Measurements from ENCODE around the gene TRPM3.

TRPM3 gene

DNA sequence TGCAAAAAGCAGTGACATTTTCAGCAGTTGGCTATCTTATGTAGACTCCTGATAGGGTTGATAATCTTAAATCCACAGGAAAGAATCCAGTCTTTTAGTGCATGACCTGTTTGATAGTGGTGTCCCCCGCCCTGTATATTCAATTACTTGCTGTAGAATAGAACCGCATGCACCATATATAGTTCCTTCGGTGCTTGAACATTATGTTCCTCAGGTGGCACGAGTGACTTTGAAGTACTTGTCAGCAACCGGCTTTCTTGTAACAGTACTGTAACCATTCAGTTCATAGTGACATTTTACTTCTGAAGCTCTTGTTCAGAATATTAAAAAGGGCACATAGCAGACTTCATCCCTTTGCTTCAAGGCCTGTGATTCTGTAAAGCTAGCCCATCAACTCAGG lies 543.8 kb downstream of the TRPM3 start:
- no peak overlapping the region for H3K4me3 ChIP-seq (ENCODE audit: low read depth, low read length)
- DNase-seq (ENCODE audit: low read depth), result no peak
- TF ChIP-seq, protein P1, sequence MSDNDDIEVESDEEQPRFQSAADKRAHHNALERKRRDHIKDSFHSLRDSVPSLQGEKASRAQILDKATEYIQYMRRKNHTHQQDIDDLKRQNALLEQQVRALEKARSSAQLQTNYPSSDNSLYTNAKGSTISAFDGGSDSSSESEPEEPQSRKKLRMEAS (IDR thresholded peaks at IDR 0.05; ENCODE audit: low read depth, low read length), result no peak
- TF ChIP-seq, protein P2, sequence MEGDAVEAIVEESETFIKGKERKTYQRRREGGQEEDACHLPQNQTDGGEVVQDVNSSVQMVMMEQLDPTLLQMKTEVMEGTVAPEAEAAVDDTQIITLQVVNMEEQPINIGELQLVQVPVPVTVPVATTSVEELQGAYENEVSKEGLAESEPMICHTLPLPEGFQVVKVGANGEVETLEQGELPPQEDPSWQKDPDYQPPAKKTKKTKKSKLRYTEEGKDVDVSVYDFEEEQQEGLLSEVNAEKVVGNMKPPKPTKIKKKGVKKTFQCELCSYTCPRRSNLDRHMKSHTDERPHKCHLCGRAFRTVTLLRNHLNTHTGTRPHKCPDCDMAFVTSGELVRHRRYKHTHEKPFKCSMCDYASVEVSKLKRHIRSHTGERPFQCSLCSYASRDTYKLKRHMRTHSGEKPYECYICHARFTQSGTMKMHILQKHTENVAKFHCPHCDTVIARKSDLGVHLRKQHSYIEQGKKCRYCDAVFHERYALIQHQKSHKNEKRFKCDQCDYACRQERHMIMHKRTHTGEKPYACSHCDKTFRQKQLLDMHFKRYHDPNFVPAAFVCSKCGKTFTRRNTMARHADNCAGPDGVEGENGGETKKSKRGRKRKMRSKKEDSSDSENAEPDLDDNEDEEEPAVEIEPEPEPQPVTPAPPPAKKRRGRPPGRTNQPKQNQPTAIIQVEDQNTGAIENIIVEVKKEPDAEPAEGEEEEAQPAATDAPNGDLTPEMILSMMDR (IDR thresholded peaks at IDR 0.05; ENCODE audit: low read depth, low read length), result no peak
- TF ChIP-seq POLR2A (IDR thresholded peaks at IDR 0.05; ENCODE audit: extremely low read depth, insufficient read length) (no peak), MYC (IDR thresholded peaks at IDR 0.05; ENCODE audit: low read depth, low read length) (no peak)

DNA sequence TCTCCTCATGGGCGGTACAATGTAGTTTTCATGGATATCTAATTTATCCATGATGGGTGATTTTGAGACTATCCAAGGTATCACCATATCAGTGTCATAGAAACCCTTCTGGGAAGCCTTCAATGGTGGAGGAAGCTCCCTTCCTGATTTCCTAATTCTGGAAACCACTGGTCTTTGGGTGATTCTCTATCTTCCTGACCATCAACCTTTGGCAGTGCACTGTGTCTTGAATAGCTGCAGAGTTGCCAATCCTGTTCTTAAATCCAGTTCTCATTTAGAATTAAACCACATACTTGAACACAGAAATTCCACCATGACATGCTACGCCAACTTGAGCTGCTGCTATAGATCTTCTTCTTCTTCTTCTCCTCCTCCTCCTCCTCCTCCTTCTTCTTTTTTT lies 545.3 kb downstream of the TRPM3 start:
- TF ChIP-seq, protein P2 (IDR thresholded peaks at IDR 0.05; ENCODE audit: low read depth, low read length), result no peak
- TF ChIP-seq, protein P1 (IDR thresholded peaks at IDR 0.05; ENCODE audit: low read depth, low read length), result no peak
- no peak for DNase-seq (ENCODE audit: low read depth)

DNA sequence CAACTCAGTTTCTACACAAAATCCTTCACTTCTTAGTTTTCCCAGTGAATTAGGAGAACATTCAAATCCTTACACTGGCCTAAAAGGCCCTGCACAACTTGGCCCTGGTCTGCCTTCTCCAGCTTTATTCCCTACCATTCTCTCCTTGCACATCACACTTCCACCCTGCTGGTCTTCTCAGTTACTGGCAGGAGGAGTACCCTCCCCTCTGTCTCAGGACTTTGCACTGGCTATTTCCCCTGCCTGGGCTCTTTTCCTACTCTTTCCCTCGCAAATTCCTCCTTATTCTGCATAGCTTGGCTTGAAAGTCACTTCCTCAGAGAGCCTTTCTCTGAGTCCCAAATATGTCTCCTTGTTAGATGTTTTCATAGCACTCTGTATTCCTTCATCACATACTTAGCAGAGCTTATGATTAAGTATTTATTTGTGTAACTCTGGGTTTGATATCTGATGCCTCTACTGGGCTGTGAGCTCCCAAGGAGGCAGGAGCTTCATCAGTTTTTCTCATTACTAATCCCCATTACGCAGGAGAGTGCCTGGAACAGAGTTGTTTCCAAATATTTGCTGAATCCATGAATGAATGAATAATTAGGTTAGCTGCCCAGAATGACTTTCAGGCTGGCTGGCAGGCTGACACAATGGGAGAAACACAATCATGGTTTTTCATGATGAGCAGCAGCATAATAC lies 547.1 kb downstream of the TRPM3 start:
- H3K4me3 ChIP-seq (ENCODE audit: low read depth, low read length), result no peak overlapping the region
- no peak for DNase-seq (ENCODE audit: low read depth)
- TF ChIP-seq POLR2A (IDR thresholded peaks at IDR 0.05; ENCODE audit: extremely low read depth, insufficient read length), result no peak
- TF ChIP-seq MYC (IDR thresholded peaks at IDR 0.05; ENCODE audit: low read depth, low read length), result no peak
- TF ChIP-seq, protein P2 (IDR thresholded peaks at IDR 0.05; ENCODE audit: low read depth, low read length), result no peak
- TF ChIP-seq, protein P1 (IDR thresholded peaks at IDR 0.05; ENCODE audit: low read depth, low read length), result no peak

More for the DNA sequence above, 545.3 kb downstream of the TRPM3 start:
- no peak overlapping the region for H3K4me3 ChIP-seq (ENCODE audit: low read depth, low read length)

DNA sequence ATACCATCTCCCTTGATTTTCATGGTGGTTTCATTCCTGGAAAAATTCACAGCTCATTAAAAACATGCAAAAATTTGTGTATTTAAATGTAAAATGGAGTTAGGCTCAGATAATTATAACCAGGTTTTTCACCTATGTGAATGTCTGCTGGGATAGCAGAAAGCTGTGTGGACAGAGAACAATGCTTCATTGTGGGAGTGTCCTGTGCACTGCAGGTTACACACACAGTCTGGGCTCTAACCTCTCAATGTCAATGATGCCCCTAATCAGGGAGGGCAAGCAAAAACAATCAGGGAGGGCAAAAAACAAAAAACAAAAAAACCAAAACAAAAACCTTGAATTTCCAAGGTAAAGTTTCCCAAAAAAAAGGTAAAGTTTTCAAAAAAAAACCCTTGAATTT lies 548.1 kb downstream of the TRPM3 start:
- TF ChIP-seq MYC (IDR thresholded peaks at IDR 0.05; ENCODE audit: low read depth, low read length), result no peak
- TF ChIP-seq POLR2A (IDR thresholded peaks at IDR 0.05; ENCODE audit: extremely low read depth, insufficient read length), result no peak
- TF ChIP-seq, protein P1 (IDR thresholded peaks at IDR 0.05; ENCODE audit: low read depth, low read length), result no peak
- TF ChIP-seq, protein P2 (IDR thresholded peaks at IDR 0.05; ENCODE audit: low read depth, low read length), result no peak
- DNase-seq (ENCODE audit: low read depth), result no peak
- H3K4me3 ChIP-seq (ENCODE audit: low read depth, low read length), result no peak overlapping the region

DNA sequence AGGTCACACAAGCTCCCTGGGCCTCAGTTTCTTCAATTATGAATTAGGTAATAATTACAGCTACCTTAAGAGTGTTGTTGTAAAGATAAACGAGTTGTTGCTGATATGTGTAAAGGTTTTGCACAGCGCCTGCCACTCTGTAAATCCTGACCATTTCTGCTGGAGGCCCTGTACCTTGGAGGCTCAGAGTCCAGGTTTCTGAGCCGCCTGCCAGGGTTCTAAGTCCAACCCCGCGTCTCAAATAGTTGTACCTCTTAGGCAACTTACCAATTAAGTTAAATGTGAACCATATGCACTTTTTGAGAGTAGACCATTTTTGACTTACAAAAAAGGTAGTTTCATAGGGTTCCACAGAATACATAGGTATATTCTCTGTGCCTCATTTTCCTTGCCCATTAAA lies 550.2 kb downstream of the TRPM3 start:
- H3K4me3 ChIP-seq (ENCODE audit: low read depth, low read length), result no peak overlapping the region
- TF ChIP-seq, protein P1 (IDR thresholded peaks at IDR 0.05; ENCODE audit: low read depth, low read length), result no peak
- no peak for TF ChIP-seq MYC (IDR thresholded peaks at IDR 0.05; ENCODE audit: low read depth, low read length)
- TF ChIP-seq POLR2A (IDR thresholded peaks at IDR 0.05; ENCODE audit: extremely low read depth, insufficient read length), result no peak
- TF ChIP-seq, protein P2 (IDR thresholded peaks at IDR 0.05; ENCODE audit: low read depth, low read length), result no peak
- DNase-seq (ENCODE audit: low read depth), result no peak
